ENCODE measurements around the gene PAK5.

PAK5 gene

DNA sequence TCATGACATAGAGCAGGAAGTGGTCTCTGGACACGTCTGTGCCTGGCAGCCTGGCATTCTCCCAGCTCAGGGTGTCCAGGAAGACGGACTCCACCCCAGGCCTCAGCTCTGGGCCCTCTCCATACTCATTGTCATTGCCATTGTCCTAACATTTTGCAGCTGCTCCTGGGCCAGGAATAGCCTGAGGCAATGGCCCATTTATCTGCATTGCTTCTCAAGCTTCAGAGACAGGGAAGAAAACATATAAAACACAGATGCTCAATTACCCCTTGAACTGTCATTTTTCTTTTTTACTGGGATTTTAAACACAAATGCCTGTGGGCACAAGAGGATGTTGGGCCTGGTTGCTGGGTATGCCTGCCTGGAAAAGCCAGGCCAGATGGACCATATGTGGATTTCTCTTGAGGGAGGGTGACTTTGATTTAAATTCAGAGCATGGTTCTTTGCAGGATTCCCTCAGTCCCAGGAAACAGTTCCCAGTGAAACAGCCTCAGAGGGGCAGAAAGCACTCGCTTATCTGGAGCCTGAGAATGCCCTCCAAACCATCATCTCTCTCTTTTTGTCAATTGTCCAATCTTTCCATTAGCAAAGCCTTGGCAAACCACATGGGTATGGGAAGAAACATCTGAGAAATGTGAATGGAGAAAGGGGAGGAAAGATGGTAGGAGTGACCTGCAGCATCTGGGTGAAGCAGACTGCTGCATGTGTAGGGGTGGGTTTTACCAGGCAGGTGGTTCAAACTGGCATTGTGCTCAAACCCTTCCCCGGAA, 306.6 kb downstream of the PAK5 start:
- H3K4me3 ChIP-seq (ENCODE audit: low read length): no peak overlapping the region
- TF ChIP-seq, protein P1, sequence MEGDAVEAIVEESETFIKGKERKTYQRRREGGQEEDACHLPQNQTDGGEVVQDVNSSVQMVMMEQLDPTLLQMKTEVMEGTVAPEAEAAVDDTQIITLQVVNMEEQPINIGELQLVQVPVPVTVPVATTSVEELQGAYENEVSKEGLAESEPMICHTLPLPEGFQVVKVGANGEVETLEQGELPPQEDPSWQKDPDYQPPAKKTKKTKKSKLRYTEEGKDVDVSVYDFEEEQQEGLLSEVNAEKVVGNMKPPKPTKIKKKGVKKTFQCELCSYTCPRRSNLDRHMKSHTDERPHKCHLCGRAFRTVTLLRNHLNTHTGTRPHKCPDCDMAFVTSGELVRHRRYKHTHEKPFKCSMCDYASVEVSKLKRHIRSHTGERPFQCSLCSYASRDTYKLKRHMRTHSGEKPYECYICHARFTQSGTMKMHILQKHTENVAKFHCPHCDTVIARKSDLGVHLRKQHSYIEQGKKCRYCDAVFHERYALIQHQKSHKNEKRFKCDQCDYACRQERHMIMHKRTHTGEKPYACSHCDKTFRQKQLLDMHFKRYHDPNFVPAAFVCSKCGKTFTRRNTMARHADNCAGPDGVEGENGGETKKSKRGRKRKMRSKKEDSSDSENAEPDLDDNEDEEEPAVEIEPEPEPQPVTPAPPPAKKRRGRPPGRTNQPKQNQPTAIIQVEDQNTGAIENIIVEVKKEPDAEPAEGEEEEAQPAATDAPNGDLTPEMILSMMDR (conservative IDR thresholded peaks at IDR 0.05; ENCODE audit: low read length): no peak
- DNase-seq (ENCODE audit: low read depth): no peak

DNA sequence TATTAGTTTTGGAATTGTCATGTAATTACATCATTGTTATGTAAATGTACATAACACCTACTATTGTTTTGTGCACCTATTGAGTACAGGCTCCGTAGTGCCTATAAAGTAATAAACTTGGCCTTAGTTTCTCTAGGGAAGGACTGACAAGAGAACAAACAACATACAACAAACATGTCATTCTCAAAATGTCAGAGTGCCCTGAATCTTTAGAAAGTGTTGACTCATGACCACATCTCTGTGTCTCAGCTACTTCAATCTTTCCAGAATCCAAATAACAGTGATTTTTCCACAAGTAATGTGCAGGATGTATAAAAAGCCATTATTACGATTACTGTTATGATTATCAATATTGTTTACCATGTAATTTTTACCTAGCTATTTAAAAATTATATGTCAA, 307.3 kb downstream of the PAK5 start:
- H3K4me3 ChIP-seq (ENCODE audit: low read length): no peak overlapping the region
- DNase-seq (ENCODE audit: low read depth): no peak
- TF ChIP-seq, protein P1 (conservative IDR thresholded peaks at IDR 0.05; ENCODE audit: low read length): no peak

DNA sequence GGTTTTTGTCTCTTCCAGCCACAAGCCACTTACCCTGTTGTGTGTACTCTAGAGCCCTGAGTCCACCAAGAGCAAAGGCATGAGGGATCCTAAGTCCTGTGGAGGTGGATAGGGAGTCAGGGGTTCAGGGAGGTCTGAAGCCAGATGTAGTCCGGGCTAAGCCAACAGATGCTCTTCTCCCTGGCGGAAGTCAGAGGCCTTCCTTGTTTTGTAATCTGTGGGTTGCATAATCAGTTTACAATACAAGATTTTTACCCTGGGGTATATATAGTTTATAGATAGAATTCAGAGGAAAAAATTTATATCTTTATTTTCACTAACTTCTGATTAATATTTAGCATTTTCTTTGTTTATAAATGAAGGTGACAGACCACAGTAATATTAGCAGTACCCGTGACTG, 315.2 kb downstream of the PAK5 start:
- TF ChIP-seq, protein P1 (conservative IDR thresholded peaks at IDR 0.05; ENCODE audit: low read length): no peak
- no peak overlapping the region for H3K4me3 ChIP-seq (ENCODE audit: low read length)
- DNase-seq (ENCODE audit: low read depth): no peak

DNA sequence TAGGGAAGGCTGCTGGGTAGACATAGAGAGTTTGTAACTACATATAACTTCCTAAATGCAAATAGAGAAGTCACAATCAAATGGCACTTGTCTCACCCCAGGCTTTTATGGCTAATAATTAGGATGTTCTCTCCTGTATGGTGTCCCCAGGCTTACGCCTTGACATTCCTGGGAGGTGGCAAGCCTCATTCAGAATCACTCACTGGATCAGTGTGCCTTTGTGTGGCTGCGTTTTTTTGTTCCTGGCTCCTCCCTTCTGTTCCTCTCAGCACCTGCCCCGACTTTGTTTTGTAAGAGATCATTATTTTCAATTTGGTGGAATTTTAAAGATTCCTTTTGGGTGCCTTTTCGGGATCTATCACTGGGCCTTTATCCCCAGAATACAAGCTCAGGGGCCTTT, 318.8 kb downstream of the PAK5 start:
- no peak overlapping the region for H3K4me3 ChIP-seq (ENCODE audit: low read length)
- TF ChIP-seq, protein P1 (conservative IDR thresholded peaks at IDR 0.05; ENCODE audit: low read length): no peak
- no peak for DNase-seq (ENCODE audit: low read depth)

DNA sequence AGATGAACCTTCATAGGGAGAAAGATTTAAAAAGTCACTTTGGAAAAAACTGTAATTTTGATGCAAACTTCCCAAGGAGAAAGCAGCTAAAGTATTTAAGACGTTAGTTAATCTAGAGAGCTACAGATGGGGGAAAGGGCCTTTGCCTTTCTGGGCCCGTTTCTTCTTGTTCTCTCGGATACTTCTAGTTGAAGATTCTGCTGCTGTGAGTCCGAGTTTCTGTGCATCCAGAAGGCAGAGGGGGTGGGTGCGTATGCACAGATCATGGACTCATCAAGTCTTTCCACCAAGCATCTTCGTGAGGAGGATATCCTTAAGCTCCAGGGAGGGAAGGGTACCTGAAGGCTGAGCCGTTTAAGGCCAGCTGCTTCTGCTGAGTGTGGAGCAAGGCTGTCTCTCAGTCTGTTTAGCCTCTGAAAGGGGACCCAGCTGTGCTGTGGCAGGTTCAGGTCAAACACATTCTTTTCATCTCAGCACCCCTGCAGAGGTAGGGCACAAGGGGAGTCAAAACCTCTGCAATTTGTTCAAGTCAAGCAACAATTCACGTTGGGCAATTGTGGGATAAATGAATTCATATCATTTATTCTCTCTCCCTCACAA, 320.2 kb downstream of the PAK5 start:
- TF ChIP-seq, protein P1 (conservative IDR thresholded peaks at IDR 0.05; ENCODE audit: low read length): no peak
- no peak overlapping the region for H3K4me3 ChIP-seq (ENCODE audit: low read length)
- DNase-seq (ENCODE audit: low read depth): no peak

DNA sequence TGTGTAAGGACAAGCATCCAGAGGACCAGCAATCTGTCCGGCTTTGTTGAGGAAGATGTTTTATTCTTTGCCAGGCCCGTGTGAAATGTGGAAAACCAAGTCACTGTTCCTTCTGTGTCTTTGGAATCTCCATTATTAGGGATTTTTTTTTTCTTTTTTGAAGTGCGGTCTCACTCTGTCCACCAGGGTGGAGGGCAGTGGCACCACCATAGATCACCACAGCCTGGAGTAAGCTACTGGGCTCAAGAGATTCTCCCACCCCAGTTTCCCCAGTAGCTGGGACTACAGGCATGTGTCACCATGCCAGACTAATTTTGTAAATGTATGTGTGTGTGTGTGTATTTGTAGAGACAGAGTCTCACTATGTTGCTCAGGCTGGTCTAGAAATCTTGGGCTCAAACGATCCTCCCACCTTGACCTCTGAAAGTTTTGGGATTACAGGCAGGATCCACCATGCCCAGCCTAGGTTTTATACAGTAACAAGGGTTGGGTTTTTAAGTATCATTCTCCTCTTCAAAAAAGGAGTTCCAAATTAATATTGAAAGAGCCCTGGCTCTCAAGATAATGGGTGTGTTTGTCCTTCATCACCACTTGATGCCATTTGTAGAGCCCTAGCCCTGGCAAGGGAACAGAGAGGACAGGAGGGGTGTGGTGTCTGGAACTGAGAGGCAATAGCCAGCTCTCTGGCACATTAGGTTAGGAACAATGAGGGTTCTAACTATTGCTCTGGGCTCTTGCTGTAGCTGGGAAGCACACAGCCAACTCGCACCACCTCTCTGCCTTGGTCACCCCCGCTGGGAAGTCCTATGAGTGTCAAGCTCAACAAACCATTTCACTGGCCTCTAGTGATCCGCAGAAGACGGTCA, 321.3 kb downstream of the PAK5 start:
- no peak for DNase-seq (ENCODE audit: low read depth)
- no peak overlapping the region for H3K4me3 ChIP-seq (ENCODE audit: low read length)
- TF ChIP-seq, protein P1 (conservative IDR thresholded peaks at IDR 0.05; ENCODE audit: low read length): no peak
